H9 (cell line): ENCODE results near the gene UBE4B. TPM values are rescaled to one million over a fixed set of nuclear protein-coding genes. Genes with fewer than 3 reads are reported as not detected.

Experiments used
- DNase-seq: peaks from one replicate; pipeline ENCODE4 v3.0.0-alpha.2; 2017
- H2AFZ ChIP-seq: one replicate; pipeline ENCODE4 v1.6.1; 2013; ENCODE audit warnings: mild to moderate bottlenecking, low read length, control low read depth, moderate library complexity
- H2AK5ac ChIP-seq: 2 replicates; pipeline ENCODE4 v1.6.1; 2013; ENCODE audit warnings: low read length, control low read depth, mixed read lengths; ENCODE audit not compliant: insufficient read length
- H2BK120ac ChIP-seq: one replicate; pipeline ENCODE4 v1.6.1; 2013; ENCODE audit warnings: low read depth, mild to moderate bottlenecking, low read length, control low read depth, inconsistent platforms; ENCODE audit not compliant: poor library complexity, severe bottlenecking
- H2BK12ac ChIP-seq: 2 replicates; pipeline ENCODE4 v1.6.1; 2013; ENCODE audit warnings: low read length, control low read depth, mixed read lengths, low read depth; ENCODE audit not compliant: insufficient read length
- H2BK15ac ChIP-seq: 2 replicates; pipeline ENCODE4 v1.6.1; 2013; ENCODE audit warnings: low read depth, low read length, control low read depth
- H2BK20ac ChIP-seq: one replicate; pipeline ENCODE4 v1.6.1; 2013; ENCODE audit warnings: low read depth, mild to moderate bottlenecking, low read length, control low read depth, inconsistent platforms; ENCODE audit not compliant: poor library complexity, severe bottlenecking
- H2BK5ac ChIP-seq: 2 replicates; pipeline ENCODE4 v1.6.1; 2013; ENCODE audit warnings: low read length, control low read depth, mixed read lengths; ENCODE audit not compliant: insufficient read length
- H3K14ac ChIP-seq: 2 replicates; pipeline ENCODE4 v1.6.1; 2013; ENCODE audit warnings: low read length, control low read depth; ENCODE audit not compliant: insufficient read depth
- H3K18ac ChIP-seq: 2 replicates; pipeline ENCODE4 v1.6.1; 2013; ENCODE audit warnings: low read depth, mild to moderate bottlenecking, mixed read lengths, low read length, control low read depth; ENCODE audit not compliant: insufficient read length
- H3K23ac ChIP-seq: 2 replicates; pipeline ENCODE4 v1.6.1; 2013; ENCODE audit warnings: low read length, control low read depth, mixed read lengths, low read depth; ENCODE audit not compliant: insufficient read length
- H3K23me2 ChIP-seq: 2 replicates; pipeline ENCODE4 v1.6.1; 2013; ENCODE audit warnings: low read depth, mild to moderate bottlenecking, mixed read lengths, low read length, control low read depth; ENCODE audit not compliant: insufficient read length, poor library complexity, severe bottlenecking
- H3K27ac ChIP-seq: 2 replicates; pipeline ENCODE4 v1.5.1; 2013; ENCODE audit warnings: low read length, control low read depth, mixed read lengths, low read depth; ENCODE audit not compliant: insufficient read length
- H3K27me3 ChIP-seq: 2 replicates; pipeline ENCODE4 v1.6.1; 2013; ENCODE audit warnings: low read length, control low read depth, inconsistent platforms; ENCODE audit not compliant: insufficient read depth
- H3K4ac ChIP-seq: 2 replicates; pipeline ENCODE4 v1.6.1; 2013; ENCODE audit warnings: low read depth, mild to moderate bottlenecking, control low read depth, inconsistent platforms, low read length, moderate library complexity
- H3K4me1 ChIP-seq: 2 replicates; pipeline ENCODE4 v1.6.1; 2013; ENCODE audit warnings: low read length, control low read depth, inconsistent platforms; ENCODE audit not compliant: insufficient read depth
- H3K4me2 ChIP-seq: 2 replicates; pipeline ENCODE4 v1.6.1; 2013; ENCODE audit warnings: low read length, control low read depth, mixed read lengths; ENCODE audit not compliant: insufficient read length, insufficient read depth
- H3K56ac ChIP-seq: 2 replicates; pipeline ENCODE4 v1.6.1; 2013; ENCODE audit warnings: low read depth, mild to moderate bottlenecking, mixed read lengths, low read length, control low read depth; ENCODE audit not compliant: insufficient read length
- H3K79me1 ChIP-seq: 2 replicates; pipeline ENCODE4 v1.6.1; 2013; ENCODE audit warnings: low read depth, mild to moderate bottlenecking, moderate library complexity, low read length, control low read depth, inconsistent platforms; ENCODE audit not compliant: insufficient read depth, poor library complexity, severe bottlenecking
- H3K79me2 ChIP-seq: 2 replicates; pipeline ENCODE4 v1.6.1; 2013; ENCODE audit warnings: low read length, control low read depth, inconsistent platforms; ENCODE audit not compliant: insufficient read depth
- H3K9ac ChIP-seq: 2 replicates; pipeline ENCODE4 v1.6.1; 2013; ENCODE audit warnings: low read length, control low read depth, mixed read lengths; ENCODE audit not compliant: insufficient read length; ENCODE audit errors: extremely low read depth
- H3K9me3 ChIP-seq: one replicate; pipeline ENCODE4 v1.6.1; 2013; ENCODE audit warnings: low read depth, low read length, inconsistent platforms; ENCODE audit not compliant: control insufficient read depth
- H3T11ph ChIP-seq: one replicate; pipeline ENCODE4 v1.6.1; 2013; ENCODE audit warnings: mild to moderate bottlenecking, low read length, control low read depth, inconsistent platforms
- H4K20me1 ChIP-seq: one replicate; pipeline ENCODE4 v1.6.1; 2013; ENCODE audit not compliant: control insufficient read depth, insufficient read length, insufficient read depth
- H4K5ac ChIP-seq: 2 replicates; pipeline ENCODE4 v1.6.1; 2013; ENCODE audit warnings: low read depth, mild to moderate bottlenecking, mixed read lengths, low read length, control low read depth; ENCODE audit not compliant: insufficient read length
- H4K8ac ChIP-seq: replicated peaks from 2 replicates; pipeline ENCODE4 v1.6.1; 2013; ENCODE audit warnings: low read length, control low read depth, mixed read lengths, low read depth; ENCODE audit not compliant: insufficient read length
- H4K91ac ChIP-seq: 2 replicates; pipeline ENCODE4 v1.6.1; 2013; ENCODE audit warnings: low read depth, mild to moderate bottlenecking, moderate library complexity, mixed read lengths, low read length, control low read depth; ENCODE audit not compliant: insufficient read length
- H3K27ac Mint-ChIP-seq, 3 experiments: 2 replicates in 2 of 3; 3 replicates in 1 of 3; pipeline ENCODE4 v1.8.0; 2020 to 2021; ENCODE audit warnings: mixed read lengths in 3 of 3, mild to moderate bottlenecking in 1 of 3, moderate library complexity in 1 of 3
- H3K27me3 Mint-ChIP-seq: 2 replicates; pipeline ENCODE4 v1.8.0; 2021; ENCODE audit warnings: low read depth, mild to moderate bottlenecking, moderate library complexity, mixed read lengths
- H3K36me3 Mint-ChIP-seq, 3 experiments: 2 replicates in 2 of 3; 3 replicates in 1 of 3; pipeline ENCODE4 v1.8.0; 2020 to 2021; ENCODE audit warnings: low read depth in 3 of 3, mixed read lengths in 3 of 3; ENCODE audit not compliant: insufficient read depth in 1 of 3
- H3K4me1 Mint-ChIP-seq, 2 experiments: 2 replicates each; pipeline ENCODE4 v1.8.0; 2020; ENCODE audit warnings: mixed read lengths in 2 of 2
- H3K4me3 Mint-ChIP-seq, 2 experiments: 2 replicates in 1 of 2; 3 replicates in 1 of 2; pipeline ENCODE4 v1.8.0; 2020 to 2021; ENCODE audit warnings: mild to moderate bottlenecking in 2 of 2, mixed read lengths in 2 of 2, moderate library complexity in 1 of 2
- H3K9me3 Mint-ChIP-seq, 2 experiments: 2 replicates in 1 of 2; 3 replicates in 1 of 2; pipeline ENCODE4 v1.8.0; 2020; ENCODE audit warnings: mild to moderate bottlenecking in 2 of 2, mixed read lengths in 2 of 2, moderate library complexity in 1 of 2
- WGBS: extraction: QIAGEN DNeasy Blood & Tissue Kit; methylation state at CpG from one replicate; pipeline ENCODE4 v1.1.7; 2013; ENCODE audit warnings: missing lambda C conversion rate, low lambda C conversion rate, mixed read lengths; ENCODE audit not compliant: insufficient read length; ENCODE audit errors: extremely low coverage; 5-methylcytosine and 5-hydroxymethylcytosine counted together
- total RNA-seq: library from RNA; stranded (reverse); gene quantifications from 2 replicates; pipeline ENCODE4 v1.2.1, GENCODE V29; 2021
- TF ChIP-seq, protein P1 (sequence below): fragments of 200-600 bp; sonication (generic); conservative IDR thresholded peaks from 3 replicates; pipeline ENCODE4 v1.8.0; 2021; ENCODE audit warnings: antibody characterized with exemption, mild to moderate bottlenecking

UBE4B gene
- total RNA-seq, 1 experiment from 2014 or later: 67.6 TPM

DNA sequence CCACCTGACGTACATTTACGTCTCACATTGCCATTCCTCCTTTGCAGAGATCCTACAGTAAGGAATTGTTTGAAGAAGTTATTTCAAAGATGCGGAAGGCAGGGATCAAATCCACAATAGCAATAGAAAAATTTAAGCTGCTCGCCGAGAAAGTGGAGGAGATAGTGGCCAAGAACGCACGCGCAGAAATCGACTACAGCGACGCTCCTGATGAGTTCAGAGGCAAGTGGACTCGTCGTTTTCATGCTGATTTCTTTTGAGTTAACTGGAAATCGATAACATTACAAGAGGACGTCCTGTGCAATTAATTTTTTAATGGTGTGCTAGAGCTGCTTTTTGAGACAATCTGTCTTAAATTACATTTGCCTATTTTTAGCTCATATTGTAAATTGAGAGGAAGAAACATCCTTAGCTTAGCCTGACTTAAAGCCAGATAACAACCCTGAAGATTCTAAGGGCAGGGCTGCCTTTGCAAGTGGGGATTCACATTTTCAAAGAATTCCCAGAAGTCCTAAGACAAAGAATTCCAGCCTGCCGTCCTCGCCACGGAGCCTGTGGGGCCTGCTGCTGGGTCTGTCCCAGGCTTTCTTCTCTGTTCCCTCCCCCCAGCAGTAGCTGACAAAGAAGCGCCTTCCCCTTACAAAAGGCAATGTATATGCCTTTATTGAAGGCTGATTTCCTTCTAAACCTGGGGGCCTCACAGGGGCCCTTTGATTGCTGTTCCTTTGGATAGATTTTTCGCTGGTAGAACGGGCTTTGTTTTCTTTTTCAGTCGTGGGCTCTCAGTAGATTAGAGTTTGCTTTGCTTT lies 146.0 kb downstream of the UBE4B start:
- Histone ChIP-seq H2AFZ (no peak overlapping the region), H3K27ac (no peak overlapping the region)
- WGBS: no CpG with 5 or more reads among the region's 22 CpGs

More for the DNA sequence above, 146.0 kb downstream of the UBE4B start:
- H3K9me3 Mint-ChIP-seq: peaks cover 5 to 7% of the 10 kb centered on the region in 2 experiments; a peak in 4 of 5 replicates
- Histone ChIP-seq H2BK15ac (no peak overlapping the region), H3K23me2 (no peaks in the 10 kb centered on the region), H2BK20ac (no peak overlapping the region), H3K23ac (no peak overlapping the region), H2BK12ac (no peak overlapping the region), H3K18ac (no peak overlapping the region), H2BK5ac (no peak overlapping the region), H2AK5ac (no peak overlapping the region), H2BK120ac (no peak overlapping the region), H3K4ac (no peak overlapping the region), H3K4me2 (no peak overlapping the region), H4K20me1 (no peaks in the 10 kb centered on the region), H3K27me3 (no peaks in the 10 kb centered on the region), H3K9me3 (no peaks in the 10 kb centered on the region), H3K9ac (no peak overlapping the region), H3T11ph (no peak overlapping the region), H4K5ac (no peak overlapping the region), H3K79me1 (no peaks in the 10 kb centered on the region), H3K79me2 (no peaks in the 10 kb centered on the region), H4K91ac (no peak overlapping the region), H3K4me1 (no peaks in the 10 kb centered on the region), H3K56ac (no peak overlapping the region), H3K14ac (no peak overlapping the region), H4K8ac (no peak overlapping the region)
- H3K27ac Mint-ChIP-seq: peak overlapping the region; percentile 29 to 96 (median 93); a peak in 5 of 7 replicates
- H3K4me3 Mint-ChIP-seq: peak overlapping the region in 1 of 2 experiments; percentile 11; a peak in 1 of 5 replicates
- TF ChIP-seq, protein P1, sequence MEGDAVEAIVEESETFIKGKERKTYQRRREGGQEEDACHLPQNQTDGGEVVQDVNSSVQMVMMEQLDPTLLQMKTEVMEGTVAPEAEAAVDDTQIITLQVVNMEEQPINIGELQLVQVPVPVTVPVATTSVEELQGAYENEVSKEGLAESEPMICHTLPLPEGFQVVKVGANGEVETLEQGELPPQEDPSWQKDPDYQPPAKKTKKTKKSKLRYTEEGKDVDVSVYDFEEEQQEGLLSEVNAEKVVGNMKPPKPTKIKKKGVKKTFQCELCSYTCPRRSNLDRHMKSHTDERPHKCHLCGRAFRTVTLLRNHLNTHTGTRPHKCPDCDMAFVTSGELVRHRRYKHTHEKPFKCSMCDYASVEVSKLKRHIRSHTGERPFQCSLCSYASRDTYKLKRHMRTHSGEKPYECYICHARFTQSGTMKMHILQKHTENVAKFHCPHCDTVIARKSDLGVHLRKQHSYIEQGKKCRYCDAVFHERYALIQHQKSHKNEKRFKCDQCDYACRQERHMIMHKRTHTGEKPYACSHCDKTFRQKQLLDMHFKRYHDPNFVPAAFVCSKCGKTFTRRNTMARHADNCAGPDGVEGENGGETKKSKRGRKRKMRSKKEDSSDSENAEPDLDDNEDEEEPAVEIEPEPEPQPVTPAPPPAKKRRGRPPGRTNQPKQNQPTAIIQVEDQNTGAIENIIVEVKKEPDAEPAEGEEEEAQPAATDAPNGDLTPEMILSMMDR: no peak
- H3K36me3 Mint-ChIP-seq: peaks cover 32 to 47% (median 42%) of the 10 kb centered on the region in 3 experiments
- H3K27me3 Mint-ChIP-seq: no peaks in the 10 kb centered on the region
- no peak for DNase-seq
- H3K4me1 Mint-ChIP-seq: peaks cover 19 to 28% of the 10 kb centered on the region in 2 experiments
